ENCODE measurements around the gene EDARADD. TPM values are rescaled to one million over a fixed set of nuclear protein-coding genes. Genes with fewer than 3 reads are reported as not detected.

EDARADD gene
- total RNA-seq, 1 donor from 2014 or later = 1.4 TPM

DNA sequence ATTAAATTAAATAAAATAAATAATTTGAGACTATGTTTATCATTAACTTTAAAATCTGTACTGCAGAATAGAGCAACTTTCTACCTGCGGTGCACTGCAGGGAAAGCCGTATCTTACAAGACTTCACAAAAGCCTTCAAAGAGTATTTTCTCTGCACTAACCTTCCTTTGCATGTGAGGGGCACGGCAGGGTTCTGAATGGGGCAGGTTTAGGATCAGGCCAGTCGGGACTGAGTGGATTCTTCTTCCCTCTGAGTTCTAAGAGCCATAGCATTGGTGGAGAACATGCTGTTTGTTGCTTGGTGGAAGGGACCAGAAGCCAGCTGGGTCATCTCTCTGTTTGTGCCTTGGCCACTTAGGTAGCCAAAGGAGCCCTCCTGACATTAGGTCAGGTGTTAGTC, 74.5 kb downstream of the EDARADD start:
- no peak overlapping the region for H3K27ac ChIP-seq
- H3K4me3 ChIP-seq = no peak overlapping the region
- no peak overlapping the region for H3K4me2 ChIP-seq
- H3K9ac ChIP-seq = no peak overlapping the region
- peaks cover 13% of the 10 kb centered on the region for H3K4me1 ChIP-seq
- no peak overlapping the region for H2AFZ ChIP-seq (replicated peaks)
- no peaks in the 10 kb centered on the region for H3K36me3 Mint-ChIP-seq
- H3K9me3 ChIP-seq (ENCODE audit: low read depth) = no peaks in the 10 kb centered on the region
- no peaks in the 10 kb centered on the region for H3K36me3 ChIP-seq
- DNase-seq (ENCODE audit: low spot score) = no peak
- H3K9me3 Mint-ChIP-seq = no peaks in the 10 kb centered on the region
- no peak overlapping the region for H3K4me3 Mint-ChIP-seq
- peaks cover 15% of the 10 kb centered on the region for H3K27me3 Mint-ChIP-seq (ENCODE audit: insufficient read depth, low read depth)
- TF ChIP-seq, protein P1, sequence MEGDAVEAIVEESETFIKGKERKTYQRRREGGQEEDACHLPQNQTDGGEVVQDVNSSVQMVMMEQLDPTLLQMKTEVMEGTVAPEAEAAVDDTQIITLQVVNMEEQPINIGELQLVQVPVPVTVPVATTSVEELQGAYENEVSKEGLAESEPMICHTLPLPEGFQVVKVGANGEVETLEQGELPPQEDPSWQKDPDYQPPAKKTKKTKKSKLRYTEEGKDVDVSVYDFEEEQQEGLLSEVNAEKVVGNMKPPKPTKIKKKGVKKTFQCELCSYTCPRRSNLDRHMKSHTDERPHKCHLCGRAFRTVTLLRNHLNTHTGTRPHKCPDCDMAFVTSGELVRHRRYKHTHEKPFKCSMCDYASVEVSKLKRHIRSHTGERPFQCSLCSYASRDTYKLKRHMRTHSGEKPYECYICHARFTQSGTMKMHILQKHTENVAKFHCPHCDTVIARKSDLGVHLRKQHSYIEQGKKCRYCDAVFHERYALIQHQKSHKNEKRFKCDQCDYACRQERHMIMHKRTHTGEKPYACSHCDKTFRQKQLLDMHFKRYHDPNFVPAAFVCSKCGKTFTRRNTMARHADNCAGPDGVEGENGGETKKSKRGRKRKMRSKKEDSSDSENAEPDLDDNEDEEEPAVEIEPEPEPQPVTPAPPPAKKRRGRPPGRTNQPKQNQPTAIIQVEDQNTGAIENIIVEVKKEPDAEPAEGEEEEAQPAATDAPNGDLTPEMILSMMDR (IDR thresholded peaks at IDR 0.05) = no peak
- TF ChIP-seq EZH2phosphoT487 (IDR thresholded peaks at IDR 0.05) (no peak), EZH2 (IDR thresholded peaks at IDR 0.05) (no peak)
- H3F3A ChIP-seq (ENCODE audit: low read depth) = peaks cover 10% of the 10 kb centered on the region
- peaks cover 14% of the 10 kb centered on the region for H4K20me1 ChIP-seq (ENCODE audit: low read depth)
- H3K27me3 ChIP-seq = peaks cover 54% of the 10 kb centered on the region
- peaks cover 32% of the 10 kb centered on the region for H3K4me1 Mint-ChIP-seq
- no peak overlapping the region for H3K27ac Mint-ChIP-seq
- H3K79me2 ChIP-seq (ENCODE audit: low read depth) = no peaks in the 10 kb centered on the region

DNA sequence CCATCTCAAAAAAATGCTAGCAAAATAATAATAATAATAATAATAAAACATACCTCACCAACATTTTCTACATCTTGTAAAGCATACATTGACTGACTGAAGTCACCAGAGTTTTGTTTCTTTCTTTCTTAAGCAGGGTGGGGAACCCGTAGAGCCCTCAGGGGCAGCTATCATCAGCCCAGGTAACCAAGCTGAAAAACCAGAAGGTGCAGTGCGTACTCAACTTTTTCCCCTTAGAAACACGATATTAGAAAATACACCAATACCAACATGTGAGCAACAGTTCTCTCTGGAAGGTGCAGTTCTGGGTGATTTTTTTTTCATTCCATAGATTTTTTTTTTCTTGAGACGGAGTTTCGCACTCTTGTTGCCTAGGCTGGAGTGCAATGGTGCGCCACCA, 75.4 kb downstream of the EDARADD start:
- TF ChIP-seq, protein P1 (IDR thresholded peaks at IDR 0.05) = no peak
- TF ChIP-seq EZH2phosphoT487 (IDR thresholded peaks at IDR 0.05) (no peak), EZH2 (IDR thresholded peaks at IDR 0.05) (no peak)
- peaks cover 32% of the 10 kb centered on the region for H3K4me1 Mint-ChIP-seq
- H3K36me3 Mint-ChIP-seq = no peaks in the 10 kb centered on the region
- Histone ChIP-seq H3K4me1 (peaks cover 13% of the 10 kb centered on the region), H3K4me3 (no peak overlapping the region), H3K9me3 (ENCODE audit: low read depth) (no peaks in the 10 kb centered on the region), H3K27me3 (peaks cover 62% of the 10 kb centered on the region), H4K20me1 (ENCODE audit: low read depth) (peaks cover 14% of the 10 kb centered on the region), H3K79me2 (ENCODE audit: low read depth) (no peaks in the 10 kb centered on the region), H3K4me2 (no peak overlapping the region), H3F3A (ENCODE audit: low read depth) (peaks cover 10% of the 10 kb centered on the region), H3K27ac (no peak overlapping the region), H3K9ac (no peak overlapping the region), H3K36me3 (no peaks in the 10 kb centered on the region), H2AFZ (replicated peaks) (no peak overlapping the region)
- H3K4me3 Mint-ChIP-seq = no peak overlapping the region
- H3K9me3 Mint-ChIP-seq = no peaks in the 10 kb centered on the region
- peaks cover 20% of the 10 kb centered on the region for H3K27me3 Mint-ChIP-seq (ENCODE audit: insufficient read depth, low read depth)
- DNase-seq (ENCODE audit: low spot score) = no peak
- no peak overlapping the region for H3K27ac Mint-ChIP-seq

DNA sequence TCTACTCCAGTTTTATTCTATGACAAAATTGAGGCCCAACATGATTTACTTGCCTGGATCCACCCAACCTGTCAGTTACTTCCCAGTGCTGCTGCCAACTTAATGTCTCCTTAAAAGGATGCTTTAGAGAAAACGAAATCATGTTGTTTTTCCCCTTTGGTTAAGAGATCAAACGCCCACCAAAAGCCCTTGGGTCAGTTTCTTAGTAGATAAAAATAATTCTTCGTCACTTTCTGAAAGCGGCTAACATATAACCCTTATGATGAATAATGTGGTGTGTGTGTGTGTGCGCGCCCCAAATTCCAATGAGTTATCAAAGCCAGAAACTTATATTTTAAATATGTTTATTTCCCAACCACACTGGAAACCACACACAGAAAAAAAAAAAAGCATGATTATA, 77.0 kb downstream of the EDARADD start:
- DNase-seq (ENCODE audit: low spot score) = no peak
- Histone ChIP-seq H4K20me1 (ENCODE audit: low read depth) (peaks cover 14% of the 10 kb centered on the region), H3K27me3 (peaks cover 75% of the 10 kb centered on the region), H3K79me2 (ENCODE audit: low read depth) (no peaks in the 10 kb centered on the region), H3K4me3 (no peak overlapping the region), H2AFZ (replicated peaks) (no peak overlapping the region), H3K4me2 (no peak overlapping the region), H3F3A (ENCODE audit: low read depth) (peaks cover 10% of the 10 kb centered on the region), H3K27ac (no peak overlapping the region), H3K9me3 (ENCODE audit: low read depth) (no peaks in the 10 kb centered on the region), H3K36me3 (no peaks in the 10 kb centered on the region), H3K4me1 (peaks cover 13% of the 10 kb centered on the region), H3K9ac (no peak overlapping the region)
- Mint-ChIP-seq H3K27ac (no peak overlapping the region), H3K4me1 (peaks cover 32% of the 10 kb centered on the region), H3K36me3 (no peaks in the 10 kb centered on the region), H3K4me3 (no peak overlapping the region), H3K27me3 (ENCODE audit: insufficient read depth, low read depth) (peaks cover 17% of the 10 kb centered on the region), H3K9me3 (no peaks in the 10 kb centered on the region)
- no peak for TF ChIP-seq EZH2phosphoT487 (IDR thresholded peaks at IDR 0.05)
- TF ChIP-seq, protein P1 (IDR thresholded peaks at IDR 0.05) = no peak
- TF ChIP-seq EZH2 (IDR thresholded peaks at IDR 0.05) = no peak

All from neural progenitor cell (in vitro differentiated cells).